ENCODE measurements around the gene SMTNL2. TPM values are rescaled to one million over a fixed set of nuclear protein-coding genes. Genes with fewer than 3 reads are reported as not detected.
A peak's percentile ranks its signal among the peaks of the same experiment; 100 is the strongest.
"Not testable (repeated sequence)": the region's sequence is repeated elsewhere in the genome, so short reads cannot be mapped to it uniquely, and the experiment has no call there.

Gene SMTNL2
- total RNA-seq, 1 donor, result not detected

- no peak for DNase-seq (ENCODE audit: low read depth in 2 of 3, low spot score in 2 of 3)
These were observed 25.1 kb upstream of the SMTNL2 start for GRCh38 chr17:4559139-4559791.

DNA sequence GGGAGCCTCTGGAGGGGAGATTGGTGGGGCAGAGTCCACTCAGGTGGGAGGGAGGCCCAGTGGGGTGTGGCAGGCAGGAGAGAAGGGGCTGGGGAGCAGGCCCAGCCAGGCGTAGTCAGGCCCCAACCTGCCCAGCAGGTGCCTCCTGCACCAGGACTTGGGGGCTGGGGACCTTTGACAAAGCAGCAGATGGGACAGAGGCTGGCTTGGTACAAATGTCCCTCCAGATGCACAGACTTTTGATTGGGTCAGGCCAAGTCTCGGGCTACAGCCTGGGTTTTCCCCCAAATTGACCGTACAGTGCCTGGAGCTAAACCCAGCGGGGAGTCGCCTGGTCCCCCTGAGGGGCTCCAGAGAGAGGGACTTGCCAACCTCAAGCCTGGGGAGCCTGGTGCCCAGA, 24.4 kb upstream of the SMTNL2 start:
- no peak for DNase-seq (ENCODE audit: low read depth in 2 of 3, low spot score in 2 of 3)

DNA sequence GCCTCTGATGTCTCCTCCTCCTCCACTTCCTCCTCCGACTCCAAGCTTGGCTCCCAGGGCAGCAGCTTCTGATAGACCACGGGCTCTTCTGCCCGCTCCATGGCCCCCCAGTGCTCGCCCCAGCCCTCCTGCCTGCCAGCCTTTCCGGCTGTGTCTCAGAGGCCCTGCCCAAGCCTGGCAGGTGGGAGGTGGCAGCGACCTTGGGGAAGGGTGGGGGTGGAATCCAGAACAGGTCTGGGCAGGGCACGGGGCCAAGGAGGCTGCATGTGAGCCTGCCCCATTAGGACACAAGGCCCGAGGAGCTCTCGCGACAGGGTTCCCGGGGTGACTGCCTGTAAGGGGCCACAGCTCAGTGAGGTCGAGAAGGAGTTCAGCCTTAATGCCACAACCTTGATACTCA, 23.9 kb upstream of the SMTNL2 start, which contains the start of gene GGT6:
Gene GGT6 (minus strand): TSS at position 157 of the 400 bp plus-strand sequence. CDS start 56 bp downstream, at position 101.
- DNase-seq (ENCODE audit: low read depth in 2 of 3, low spot score in 2 of 3), result no peak

- no peak for DNase-seq (ENCODE audit: low read depth in 2 of 3, low spot score in 2 of 3)
These were observed 23.5 kb upstream of the SMTNL2 start for GRCh38 chr17:4560837-4561256.

DNA sequence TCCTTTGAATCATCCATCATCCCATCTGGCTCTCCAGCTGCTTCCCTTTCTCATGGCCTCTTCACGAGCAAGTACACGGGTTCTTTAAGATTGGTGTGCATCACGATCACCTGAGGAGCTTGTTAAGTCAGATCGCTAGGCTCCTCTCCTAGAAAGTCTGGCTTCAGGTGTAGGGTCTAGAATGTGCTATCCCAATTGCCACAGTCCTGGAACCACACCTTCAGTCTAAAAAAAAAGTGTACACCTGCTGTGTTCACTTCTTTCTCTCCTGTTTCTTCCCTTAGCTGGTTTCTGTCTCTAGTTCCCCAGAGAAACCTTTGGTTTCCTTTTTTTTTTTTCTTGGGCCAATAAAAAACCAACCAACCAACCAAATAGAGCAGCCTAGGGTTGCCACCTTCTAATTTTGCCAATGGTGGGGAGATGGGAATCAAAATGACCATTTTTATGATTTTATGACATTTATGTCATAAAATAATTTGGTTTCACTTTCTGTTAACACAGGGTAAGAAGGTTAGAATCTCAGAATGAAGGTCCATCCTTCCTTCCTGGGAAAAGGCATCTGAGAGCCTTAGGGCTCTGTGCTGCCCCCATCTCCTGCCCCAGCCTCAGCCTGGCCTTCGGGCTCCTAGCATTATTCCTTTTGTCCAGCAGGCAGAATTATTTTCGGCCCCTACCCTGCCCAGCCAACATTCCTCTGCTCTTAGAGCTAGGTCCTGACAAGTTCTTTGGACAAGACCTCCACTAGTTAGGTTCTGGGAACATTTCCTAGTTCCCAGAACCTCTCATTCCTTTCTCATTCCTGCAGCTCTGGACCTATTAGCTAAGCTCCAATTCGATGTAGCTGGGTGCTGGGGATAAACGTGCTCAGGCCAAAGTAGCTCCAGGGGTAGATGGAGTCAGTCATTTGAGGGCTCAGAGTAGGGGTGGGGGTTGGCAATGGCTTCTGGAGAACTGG, 22.0 kb upstream of the SMTNL2 start:
- DNase-seq (ENCODE audit: low read depth in 2 of 3, low spot score in 2 of 3), result no peak

DNA sequence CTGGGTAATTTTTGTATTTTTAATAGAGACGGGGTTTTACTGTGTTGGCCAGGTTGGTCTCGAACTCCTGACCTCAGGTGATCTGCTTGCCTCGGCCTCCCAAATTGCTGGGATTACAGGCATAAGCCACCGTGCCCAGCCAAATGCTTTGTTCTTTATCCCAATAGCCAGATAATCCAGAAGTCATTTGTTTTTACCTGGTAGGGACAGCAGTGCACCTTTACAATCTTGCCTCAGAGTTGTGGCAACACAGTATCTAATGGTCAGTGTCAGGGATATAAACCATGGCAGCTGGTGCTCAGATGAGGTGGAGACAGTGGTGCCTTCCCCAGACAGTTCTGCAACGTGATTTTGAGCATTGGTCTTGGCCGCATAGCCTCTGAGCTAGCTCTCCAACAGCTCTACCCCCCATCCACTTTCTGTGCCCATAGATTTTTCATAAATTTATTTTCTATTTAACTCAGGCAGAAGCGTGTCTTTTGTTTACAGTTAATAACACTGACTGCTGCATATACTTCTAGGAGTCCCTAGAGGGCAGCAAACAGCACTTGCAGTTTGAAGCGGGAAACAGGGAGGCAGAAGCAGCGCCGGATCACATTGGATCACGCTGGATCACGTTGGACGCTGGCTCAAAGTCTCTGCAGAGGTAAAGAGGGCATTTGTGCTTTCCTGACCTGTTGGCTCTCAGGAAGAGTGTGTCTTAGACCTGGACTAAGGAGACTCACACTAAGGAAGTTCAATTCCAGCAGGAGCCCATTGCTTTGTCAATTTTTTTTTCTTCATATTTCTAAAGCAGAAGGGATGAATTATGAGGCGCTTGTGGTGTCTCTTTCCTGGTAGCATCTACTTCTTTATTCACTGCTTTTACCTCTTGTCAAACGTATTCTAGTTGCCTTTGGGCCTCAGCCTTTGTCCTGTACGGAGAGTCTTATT, 18.9 kb upstream of the SMTNL2 start:
- DNase-seq (ENCODE audit: low read depth in 2 of 3, low spot score in 2 of 3), result peak in 2 of 3 donors; percentile 67 to 80

- DNase-seq (ENCODE audit: low read depth in 2 of 3, low spot score in 2 of 3), result peak in 2 of 3 donors; percentile 45 to 55
These were observed 17.5 kb upstream of the SMTNL2 start for GRCh38 chr17:4566785-4567184.

- peak in 1 of 3 donors; percentile 45 for DNase-seq (ENCODE audit: low read depth in 2 of 3, low spot score in 2 of 3)
These were observed 14.7 kb upstream of the SMTNL2 start for GRCh38 chr17:4569591-4569990.

GRCh38 chr17:4572131-4572530, 12.2 kb upstream of the SMTNL2 start:
- no peak for DNase-seq (ENCODE audit: low read depth in 2 of 3, low spot score in 2 of 3)

DNA sequence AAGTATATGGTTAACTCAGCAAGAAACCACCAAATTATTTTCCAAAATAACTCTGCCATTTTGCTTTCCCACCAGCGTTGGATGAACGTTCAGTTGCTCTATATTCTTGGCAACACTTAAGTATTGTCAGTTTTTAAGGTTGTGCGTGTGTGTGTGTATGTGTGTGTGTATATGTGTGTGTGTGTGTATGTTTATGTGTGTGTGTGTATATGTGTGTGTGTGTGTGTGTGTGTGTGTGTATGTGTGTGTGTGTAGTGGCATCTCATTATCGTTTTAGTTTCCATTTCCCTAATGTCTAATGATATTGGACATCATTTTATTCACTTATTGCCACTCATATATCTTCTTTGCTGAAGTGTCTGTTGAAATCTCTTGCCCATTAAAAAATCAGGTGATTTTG, 11.2 kb upstream of the SMTNL2 start:
- no peak for DNase-seq (ENCODE audit: low read depth in 2 of 3, low spot score in 2 of 3)

- DNase-seq (ENCODE audit: low read depth in 2 of 3, low spot score in 2 of 3), result peak in 2 of 3 donors; percentile 53 to 70
These were observed 10.7 kb upstream of the SMTNL2 start for GRCh38 chr17:4573669-4574068.

DNA sequence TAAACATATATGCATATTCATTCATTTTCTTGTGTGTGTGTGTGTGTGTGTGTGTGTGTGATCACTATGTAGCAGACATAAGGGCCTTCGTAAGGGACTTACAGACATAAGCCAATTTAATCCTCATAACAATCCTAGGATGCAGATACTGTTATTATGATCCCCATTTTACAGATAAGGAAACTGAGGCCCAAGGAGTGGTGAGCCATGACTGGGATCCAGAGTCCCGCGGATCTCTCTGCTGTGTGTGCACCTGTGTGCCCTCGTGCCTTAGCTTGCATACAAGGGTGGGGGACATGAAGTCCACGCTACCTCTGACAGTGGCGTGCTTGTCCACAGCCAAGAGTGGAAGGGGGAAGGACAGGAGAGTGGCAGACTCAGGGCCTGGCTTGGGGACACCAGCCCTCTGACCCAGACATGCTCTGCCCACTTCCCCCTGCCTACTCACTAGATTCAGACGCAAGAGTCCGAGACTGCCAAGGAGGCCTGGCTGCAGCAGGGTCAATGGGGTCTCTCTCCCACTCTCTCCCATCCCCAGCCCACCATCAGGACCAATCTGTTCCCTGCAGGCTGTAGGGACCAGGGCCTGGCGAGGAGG, 9.8 kb upstream of the SMTNL2 start:
- DNase-seq (ENCODE audit: low read depth in 2 of 3, low spot score in 2 of 3), result no peak

DNA sequence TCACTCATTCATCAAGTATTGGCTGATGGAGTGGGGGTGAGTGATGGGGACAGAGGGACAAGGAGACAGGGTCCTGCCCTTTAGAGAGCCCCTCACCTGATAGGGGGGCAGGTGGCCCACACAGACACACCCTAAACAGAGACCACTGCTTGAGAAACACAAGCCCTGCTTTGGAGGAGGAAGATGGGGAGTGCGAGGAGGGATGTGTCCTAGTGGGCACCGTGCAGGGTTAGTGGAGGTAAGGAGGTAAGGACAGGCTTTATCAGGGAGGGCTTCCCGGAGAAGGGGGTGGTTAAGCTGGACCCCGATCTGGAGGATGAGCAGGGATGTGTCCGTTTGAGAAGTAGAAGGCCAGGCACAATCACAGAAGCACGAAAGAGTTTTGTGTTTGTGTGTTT, 8.2 kb upstream of the SMTNL2 start:
- DNase-seq (ENCODE audit: low read depth in 2 of 3, low spot score in 2 of 3), result no peak

DNA sequence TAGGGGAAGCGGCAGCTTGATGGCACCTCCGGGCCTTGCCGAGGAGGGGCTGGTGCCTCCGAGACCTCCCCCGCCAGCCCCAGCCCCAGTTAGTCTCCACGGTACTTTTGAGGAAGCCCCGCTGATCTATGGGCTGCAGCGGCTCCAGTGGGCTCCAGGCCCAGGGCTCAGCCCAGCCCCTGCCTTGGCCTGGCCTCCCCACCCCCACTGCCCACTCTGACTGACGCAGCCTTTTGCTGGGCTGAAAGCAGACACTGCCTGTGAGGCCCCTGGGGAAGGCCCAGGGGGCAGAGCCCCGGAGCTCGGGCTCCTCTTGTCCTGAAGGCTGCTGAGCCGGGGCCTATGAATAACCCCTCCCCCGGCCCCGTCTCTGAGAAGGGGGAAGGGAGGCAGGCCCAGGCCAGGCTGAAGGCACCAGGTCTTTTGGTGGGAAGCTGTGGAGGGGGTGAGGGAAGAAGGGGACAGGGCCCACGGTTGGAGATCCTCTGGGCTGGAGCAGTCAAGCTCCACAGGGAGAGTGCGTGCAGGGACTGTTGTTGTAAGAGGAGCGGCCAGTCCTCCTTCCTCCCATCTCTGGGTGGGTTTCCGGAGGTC, 7.5 kb upstream of the SMTNL2 start:
- no peak for DNase-seq (ENCODE audit: low read depth in 2 of 3, low spot score in 2 of 3)

DNA sequence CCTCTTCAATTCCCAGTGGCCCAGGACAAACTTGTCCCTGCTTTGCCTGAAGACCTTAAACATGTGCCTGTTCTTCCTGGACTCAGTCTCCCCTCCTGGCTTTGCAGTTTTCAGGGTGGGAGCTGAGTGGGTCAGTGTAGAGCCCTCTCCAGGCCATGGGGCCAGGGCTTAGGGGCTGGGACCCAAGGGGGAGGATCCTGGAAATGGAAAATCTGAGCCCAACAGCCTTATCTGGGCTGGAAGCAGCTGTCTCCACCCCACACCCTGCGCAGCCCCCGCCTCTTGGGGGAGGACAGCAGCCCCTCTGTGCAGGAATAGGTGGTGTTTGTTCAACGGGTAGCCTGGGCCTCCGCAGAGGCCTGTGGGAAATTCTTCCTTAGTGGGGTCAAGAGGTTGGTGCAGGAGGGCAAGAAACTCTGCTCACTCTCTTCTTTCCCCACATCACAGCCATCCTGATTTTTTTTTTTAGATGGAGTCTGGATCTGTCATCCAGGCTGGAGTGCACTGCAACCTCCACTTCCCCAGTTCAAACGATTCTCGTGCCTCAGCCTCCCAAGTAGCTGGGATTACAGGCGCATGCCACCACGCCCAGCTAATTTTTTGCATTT, 6.8 kb upstream of the SMTNL2 start:
- no peak for DNase-seq (ENCODE audit: low read depth in 2 of 3, low spot score in 2 of 3)

DNA sequence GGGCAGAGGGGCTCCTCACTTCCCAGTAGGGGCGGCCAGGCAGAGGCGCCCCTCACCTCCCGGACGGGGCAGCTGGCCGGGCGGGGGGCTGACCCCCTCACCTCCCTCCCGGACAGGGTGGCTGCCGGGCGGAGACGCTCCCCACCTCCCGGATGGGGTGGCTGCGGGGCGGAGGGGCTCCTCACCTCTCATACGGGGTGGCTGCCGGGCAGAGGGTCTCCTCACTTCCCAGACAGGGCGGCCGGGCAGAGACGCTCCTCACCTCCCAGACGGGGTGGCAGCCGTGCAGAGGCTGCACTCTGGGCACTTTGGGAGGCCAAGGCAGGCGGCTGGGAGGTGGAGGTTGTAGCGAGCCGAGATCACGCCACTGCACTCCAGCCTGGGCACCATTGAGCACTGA, 6.0 kb upstream of the SMTNL2 start:
- not testable (repeated sequence) for DNase-seq (ENCODE audit: low read depth in 2 of 3, low spot score in 2 of 3)

DNA sequence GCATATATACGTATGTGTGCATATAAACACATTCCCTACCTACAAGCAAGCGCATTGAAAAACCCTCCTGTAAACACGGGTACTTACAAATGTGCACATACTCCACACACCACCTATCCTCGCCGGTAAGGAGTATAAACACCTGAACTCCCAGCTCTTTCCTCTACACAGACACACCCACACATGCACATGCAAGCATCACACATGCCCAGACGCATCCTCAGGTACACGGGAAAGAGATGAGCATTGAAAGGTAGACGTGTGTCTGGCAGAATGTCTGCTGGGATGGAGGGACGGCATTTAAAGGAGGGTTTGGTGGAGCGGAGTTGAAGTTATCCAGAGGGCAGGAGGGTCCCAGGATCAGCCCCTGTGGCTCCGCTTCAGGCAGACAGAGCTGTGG, 4.7 kb upstream of the SMTNL2 start:
- no peak for DNase-seq (ENCODE audit: low read depth in 2 of 3, low spot score in 2 of 3)

- no peak for DNase-seq (ENCODE audit: low read depth in 2 of 3, low spot score in 2 of 3)
These were observed 4.0 kb upstream of the SMTNL2 start for GRCh38 chr17:4580291-4580690.

GRCh38 chr17:4582101-4582501, 2.2 kb upstream of the SMTNL2 start:
- DNase-seq (ENCODE audit: low read depth in 2 of 3, low spot score in 2 of 3), result no peak

- no peak for DNase-seq (ENCODE audit: low read depth in 2 of 3, low spot score in 2 of 3)
These were observed 1.6 kb upstream of the SMTNL2 start for GRCh38 chr17:4582691-4583090.
